NCI-H82 treated with DMSO at 0.1 percent for 48 hours (cell line): ENCODE results near the gene ZNF614.
"Not testable (repeated sequence)": the region's sequence is repeated elsewhere in the genome, so short reads cannot be mapped to it uniquely, and the experiment has no call there.

Experiments used
- DNase-seq: peaks from one replicate; lab custom pipeline; 2025; ENCODE audit not compliant: unreplicated experiment; lab: John Stamatoyannopoulos, UW

Gene ZNF614

GRCh38 chr19:51993422-51993821, 34.8 kb downstream of the ZNF614 start:
- DNase-seq, result no peak

- DNase-seq, result peak; percentile 76
These were observed 41.6 kb downstream of the ZNF614 start, which contains the start of gene ZNF350 for GRCh38 chr19:51986309-51987291. ZNF350 (minus strand) TSS chr19:51986840; CDS start chr19:51974360, 12,480 bp downstream.

- DNase-seq, result no peak
These were observed 44.8 kb downstream of the ZNF614 start for GRCh38 chr19:51983361-51983760.

GRCh38 chr19:51980926-51981325, 47.3 kb downstream of the ZNF614 start:
- not testable (repeated sequence) for DNase-seq

GRCh38 chr19:51980116-51980736, 48.0 kb downstream of the ZNF614 start:
- DNase-seq, result no peak

- no peak for DNase-seq
These were observed 49.3 kb downstream of the ZNF614 start for GRCh38 chr19:51978882-51979281.

- no peak for DNase-seq
These were observed 50.8 kb downstream of the ZNF614 start for GRCh38 chr19:51977346-51977745.

- DNase-seq, result no peak
These were observed 51.3 kb downstream of the ZNF614 start for GRCh38 chr19:51976852-51977251.

GRCh38 chr19:51975787-51976186, 52.4 kb downstream of the ZNF614 start:
- DNase-seq, result not testable (repeated sequence)

- DNase-seq, result no peak
These were observed 56.6 kb downstream of the ZNF614 start for GRCh38 chr19:51971624-51972023.

GRCh38 chr19:51970718-51971117, 57.5 kb downstream of the ZNF614 start:
- no peak for DNase-seq

GRCh38 chr19:51965583-51965982, 62.6 kb downstream of the ZNF614 start:
- DNase-seq, result no peak
